ENCODE results near the gene HTR1D.

Gene HTR1D

GRCh38 chr1:23159963-23160877, 57.1 kb downstream of the HTR1D start:
- H3K4me3 ChIP-seq (ENCODE audit: control insufficient read depth, low read depth, low read length) = no peak overlapping the region
- no peak for TF ChIP-seq CTCF (conservative IDR thresholded peaks at IDR 0.05; ENCODE audit: control insufficient read depth, insufficient read depth, low read depth, low read length)
- no peak for DNase-seq (ENCODE audit: low read depth)

- H3K4me3 ChIP-seq (ENCODE audit: control insufficient read depth, low read depth, low read length) = no peak overlapping the region
- no peak for DNase-seq (ENCODE audit: low read depth)
- no peak for TF ChIP-seq CTCF (conservative IDR thresholded peaks at IDR 0.05; ENCODE audit: control insufficient read depth, insufficient read depth, low read depth, low read length)
Measured at GRCh38 chr1:23156940-23157339, 60.4 kb downstream of the HTR1D start.

- no peak for TF ChIP-seq CTCF (conservative IDR thresholded peaks at IDR 0.05; ENCODE audit: control insufficient read depth, insufficient read depth, low read depth, low read length)
- no peak overlapping the region for H3K4me3 ChIP-seq (ENCODE audit: control insufficient read depth, low read depth, low read length)
- DNase-seq (ENCODE audit: low read depth) = no peak
Measured at GRCh38 chr1:23152966-23153684, 64.2 kb downstream of the HTR1D start.

- H3K4me3 ChIP-seq (ENCODE audit: control insufficient read depth, low read depth, low read length) = no peak overlapping the region
- DNase-seq (ENCODE audit: low read depth) = no peak
- no peak for TF ChIP-seq CTCF (conservative IDR thresholded peaks at IDR 0.05; ENCODE audit: control insufficient read depth, insufficient read depth, low read depth, low read length)
Measured at GRCh38 chr1:23150742-23151141, 66.6 kb downstream of the HTR1D start.

- DNase-seq (ENCODE audit: low read depth) = no peak
- no peak for TF ChIP-seq CTCF (conservative IDR thresholded peaks at IDR 0.05; ENCODE audit: control insufficient read depth, insufficient read depth, low read depth, low read length)
- H3K4me3 ChIP-seq (ENCODE audit: control insufficient read depth, low read depth, low read length) = no peak overlapping the region
Measured at GRCh38 chr1:23150125-23150524, 67.2 kb downstream of the HTR1D start.

GRCh38 chr1:23149114-23149513, 68.2 kb downstream of the HTR1D start:
- H3K4me3 ChIP-seq (ENCODE audit: control insufficient read depth, low read depth, low read length) = no peak overlapping the region
- TF ChIP-seq CTCF (conservative IDR thresholded peaks at IDR 0.05; ENCODE audit: control insufficient read depth, insufficient read depth, low read depth, low read length) = no peak
- no peak for DNase-seq (ENCODE audit: low read depth)

Data from fibroblast of mammary gland (primary cell).